Measurements from ENCODE around the gene HHAT.

Gene HHAT

GRCh38 chr1:210469441-210469840, 140.7 kb downstream of the HHAT start:
- TF ChIP-seq, protein P1, sequence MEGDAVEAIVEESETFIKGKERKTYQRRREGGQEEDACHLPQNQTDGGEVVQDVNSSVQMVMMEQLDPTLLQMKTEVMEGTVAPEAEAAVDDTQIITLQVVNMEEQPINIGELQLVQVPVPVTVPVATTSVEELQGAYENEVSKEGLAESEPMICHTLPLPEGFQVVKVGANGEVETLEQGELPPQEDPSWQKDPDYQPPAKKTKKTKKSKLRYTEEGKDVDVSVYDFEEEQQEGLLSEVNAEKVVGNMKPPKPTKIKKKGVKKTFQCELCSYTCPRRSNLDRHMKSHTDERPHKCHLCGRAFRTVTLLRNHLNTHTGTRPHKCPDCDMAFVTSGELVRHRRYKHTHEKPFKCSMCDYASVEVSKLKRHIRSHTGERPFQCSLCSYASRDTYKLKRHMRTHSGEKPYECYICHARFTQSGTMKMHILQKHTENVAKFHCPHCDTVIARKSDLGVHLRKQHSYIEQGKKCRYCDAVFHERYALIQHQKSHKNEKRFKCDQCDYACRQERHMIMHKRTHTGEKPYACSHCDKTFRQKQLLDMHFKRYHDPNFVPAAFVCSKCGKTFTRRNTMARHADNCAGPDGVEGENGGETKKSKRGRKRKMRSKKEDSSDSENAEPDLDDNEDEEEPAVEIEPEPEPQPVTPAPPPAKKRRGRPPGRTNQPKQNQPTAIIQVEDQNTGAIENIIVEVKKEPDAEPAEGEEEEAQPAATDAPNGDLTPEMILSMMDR (IDR thresholded peaks at IDR 0.05; ENCODE audit: insufficient read depth, low read depth, low read length, missing control alignments): no peak
- no peak for DNase-seq (ENCODE audit: low read depth)
- no peak overlapping the region for H3K4me3 ChIP-seq (ENCODE audit: low read depth, low read length)

DNA sequence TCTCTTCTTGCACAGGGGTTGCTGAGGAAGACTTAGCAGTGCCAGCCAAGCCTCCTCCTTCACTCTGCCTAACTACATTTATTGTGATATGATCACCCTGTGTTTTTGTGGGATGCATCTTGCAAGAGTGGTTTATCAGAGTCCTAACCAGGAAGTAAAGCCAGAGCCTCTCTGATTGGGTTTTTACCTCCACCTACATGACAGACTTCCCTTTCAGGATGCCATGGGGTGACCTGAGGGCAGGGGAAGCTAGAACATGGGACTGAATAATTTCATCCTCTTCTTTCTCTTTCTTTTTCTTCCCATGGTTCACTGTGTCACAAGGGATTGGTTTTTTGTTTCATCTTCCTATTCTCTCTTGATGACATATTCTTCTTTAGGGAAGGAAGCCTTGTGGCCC, 146.6 kb downstream of the HHAT start:
- DNase-seq (ENCODE audit: low read depth): no peak
- TF ChIP-seq, protein P1 (IDR thresholded peaks at IDR 0.05; ENCODE audit: insufficient read depth, low read depth, low read length, missing control alignments): no peak
- no peak overlapping the region for H3K4me3 ChIP-seq (ENCODE audit: low read depth, low read length)

DNA sequence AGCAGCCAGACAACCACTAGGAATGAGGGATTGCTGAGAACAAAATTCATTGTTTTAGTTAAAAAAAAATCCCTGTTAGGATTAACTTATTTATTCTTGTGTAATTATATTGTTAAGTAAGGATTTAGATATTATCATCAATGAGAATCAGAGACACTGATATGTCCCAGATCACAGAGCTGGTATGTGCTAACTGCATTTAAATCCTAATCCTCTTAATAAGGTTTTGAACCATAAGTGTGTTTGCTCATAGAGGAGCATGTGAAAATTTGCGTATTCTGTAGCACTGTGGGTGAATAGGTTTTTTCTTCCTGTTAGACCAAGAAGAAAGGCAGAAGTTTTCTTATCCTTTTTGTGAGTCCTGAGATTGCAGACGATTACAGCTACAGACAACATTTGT, 147.1 kb downstream of the HHAT start:
- TF ChIP-seq, protein P1 (IDR thresholded peaks at IDR 0.05; ENCODE audit: insufficient read depth, low read depth, low read length, missing control alignments): no peak
- no peak for DNase-seq (ENCODE audit: low read depth)
- no peak overlapping the region for H3K4me3 ChIP-seq (ENCODE audit: low read depth, low read length)

DNA sequence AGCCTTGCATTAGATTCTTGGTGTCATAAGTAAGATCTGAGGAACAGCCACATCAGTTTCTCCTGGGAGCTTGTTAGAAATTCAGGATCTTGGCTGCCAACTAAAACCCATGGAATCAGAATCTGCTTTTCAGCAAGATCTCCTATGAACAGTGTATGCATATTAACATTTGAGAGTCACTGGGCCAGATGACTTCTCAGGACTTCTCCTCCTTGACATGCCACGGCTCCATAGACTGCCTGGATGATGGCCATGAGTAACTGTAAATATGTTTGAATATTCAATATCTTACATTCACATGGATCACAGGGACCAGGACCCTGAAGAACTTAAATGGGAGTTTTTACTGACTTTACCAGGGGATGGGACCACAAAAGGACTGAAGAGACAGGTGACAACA, 148.0 kb downstream of the HHAT start:
- no peak overlapping the region for H3K4me3 ChIP-seq (ENCODE audit: low read depth, low read length)
- TF ChIP-seq, protein P1 (IDR thresholded peaks at IDR 0.05; ENCODE audit: insufficient read depth, low read depth, low read length, missing control alignments): no peak
- DNase-seq (ENCODE audit: low read depth): no peak

- DNase-seq (ENCODE audit: low read depth): no peak
- no peak overlapping the region for H3K4me3 ChIP-seq (ENCODE audit: low read depth, low read length)
- TF ChIP-seq, protein P1 (IDR thresholded peaks at IDR 0.05; ENCODE audit: insufficient read depth, low read depth, low read length, missing control alignments): no peak
Observed at GRCh38 chr1:210477328-210477924, 148.7 kb downstream of the HHAT start.

DNA sequence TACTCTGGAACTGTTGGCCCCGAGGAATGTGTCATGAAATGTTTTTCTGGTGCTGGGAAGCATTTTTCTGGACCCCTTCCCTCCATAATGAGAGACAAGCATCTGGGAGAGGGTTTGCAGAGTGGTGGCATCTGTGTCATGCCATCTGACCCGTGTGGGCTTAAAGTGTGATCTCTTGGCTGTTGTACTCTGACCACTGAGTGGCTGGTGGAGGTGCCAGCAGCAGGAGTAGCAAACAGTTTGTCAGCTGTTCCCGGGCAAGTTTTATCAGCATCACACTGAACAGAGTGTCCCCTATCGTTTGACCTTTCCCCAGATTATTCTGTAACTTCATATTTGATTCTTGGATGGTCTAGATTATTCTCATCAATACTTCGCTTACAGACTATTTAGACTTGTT, 150.1 kb downstream of the HHAT start:
- no peak for DNase-seq (ENCODE audit: low read depth)
- TF ChIP-seq, protein P1 (IDR thresholded peaks at IDR 0.05; ENCODE audit: insufficient read depth, low read depth, low read length, missing control alignments): no peak

DNA sequence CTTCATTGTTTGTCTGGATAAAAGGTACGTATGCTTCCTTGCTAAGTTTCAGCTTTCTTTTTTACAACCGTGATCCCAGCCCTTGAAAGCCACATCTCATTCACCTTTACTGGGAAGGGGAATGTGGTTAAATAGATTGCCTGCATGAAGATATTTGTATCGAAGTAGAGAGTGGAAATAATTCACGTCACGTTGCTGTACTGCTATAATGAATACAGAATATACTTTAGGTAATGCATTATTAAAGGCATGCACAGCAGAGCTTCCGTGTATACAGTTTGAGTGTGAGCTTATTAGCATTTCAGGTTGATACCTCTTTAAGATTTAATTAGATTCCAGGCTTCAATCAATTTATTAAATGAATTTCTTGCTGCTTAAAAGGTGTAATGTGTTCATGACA, 153.8 kb downstream of the HHAT start:
- no peak for DNase-seq (ENCODE audit: low read depth)
- no peak overlapping the region for H3K4me3 ChIP-seq (ENCODE audit: low read depth, low read length)
- TF ChIP-seq, protein P1 (IDR thresholded peaks at IDR 0.05; ENCODE audit: insufficient read depth, low read depth, low read length, missing control alignments): no peak

More for the DNA sequence above, 150.1 kb downstream of the HHAT start:
- H3K4me3 ChIP-seq (ENCODE audit: low read depth, low read length): no peak overlapping the region

Data from GM12865 (cell line).